HG03196 (cell line): ENCODE measurements around the gene SEMA4D.

Experiments used
- ATAC-seq: cut with Tn5 transposase; IDR thresholded peaks from one replicate; pipeline ENCODE4 v1.9.1; 2021; ENCODE audit not compliant: unreplicated experiment

SEMA4D gene, protein sequence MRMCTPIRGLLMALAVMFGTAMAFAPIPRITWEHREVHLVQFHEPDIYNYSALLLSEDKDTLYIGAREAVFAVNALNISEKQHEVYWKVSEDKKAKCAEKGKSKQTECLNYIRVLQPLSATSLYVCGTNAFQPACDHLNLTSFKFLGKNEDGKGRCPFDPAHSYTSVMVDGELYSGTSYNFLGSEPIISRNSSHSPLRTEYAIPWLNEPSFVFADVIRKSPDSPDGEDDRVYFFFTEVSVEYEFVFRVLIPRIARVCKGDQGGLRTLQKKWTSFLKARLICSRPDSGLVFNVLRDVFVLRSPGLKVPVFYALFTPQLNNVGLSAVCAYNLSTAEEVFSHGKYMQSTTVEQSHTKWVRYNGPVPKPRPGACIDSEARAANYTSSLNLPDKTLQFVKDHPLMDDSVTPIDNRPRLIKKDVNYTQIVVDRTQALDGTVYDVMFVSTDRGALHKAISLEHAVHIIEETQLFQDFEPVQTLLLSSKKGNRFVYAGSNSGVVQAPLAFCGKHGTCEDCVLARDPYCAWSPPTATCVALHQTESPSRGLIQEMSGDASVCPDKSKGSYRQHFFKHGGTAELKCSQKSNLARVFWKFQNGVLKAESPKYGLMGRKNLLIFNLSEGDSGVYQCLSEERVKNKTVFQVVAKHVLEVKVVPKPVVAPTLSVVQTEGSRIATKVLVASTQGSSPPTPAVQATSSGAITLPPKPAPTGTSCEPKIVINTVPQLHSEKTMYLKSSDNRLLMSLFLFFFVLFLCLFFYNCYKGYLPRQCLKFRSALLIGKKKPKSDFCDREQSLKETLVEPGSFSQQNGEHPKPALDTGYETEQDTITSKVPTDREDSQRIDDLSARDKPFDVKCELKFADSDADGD

GRCh38 chr9:89497978-89498851 lies at the start of gene SEMA4D:
SEMA4D (minus strand) TSS chr9:89498113; CDS start chr9:89405456, 92,657 bp downstream.
- ATAC-seq = no peak

DNA sequence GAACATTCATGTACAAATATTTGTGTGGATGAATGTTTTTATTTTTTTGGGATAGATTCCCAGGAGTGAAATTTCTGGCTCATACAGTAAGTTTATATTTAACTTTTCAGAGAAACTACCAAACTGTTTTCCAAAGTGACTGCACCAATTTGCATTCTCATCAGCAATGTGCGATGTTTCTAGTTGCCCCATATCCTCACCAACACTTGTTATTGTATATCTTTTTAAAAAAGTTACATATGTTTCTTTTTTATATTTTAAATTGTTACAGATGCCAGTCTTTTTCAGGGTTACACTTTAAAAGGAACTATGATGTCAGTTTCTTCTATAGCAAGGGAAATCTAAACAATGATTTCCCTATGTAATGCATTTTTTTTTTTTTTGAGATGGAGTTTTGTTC lies 49.1 kb upstream of the SEMA4D start:
- ATAC-seq = no peak

- ATAC-seq = no peak
Observed at GRCh38 chr9:89544279-89544661, 46.4 kb upstream of the SEMA4D start.

- ATAC-seq = no peak
Observed at GRCh38 chr9:89543621-89544278, 45.8 kb upstream of the SEMA4D start.

- no peak for ATAC-seq
Observed at GRCh38 chr9:89543111-89543510, 45.2 kb upstream of the SEMA4D start.

DNA sequence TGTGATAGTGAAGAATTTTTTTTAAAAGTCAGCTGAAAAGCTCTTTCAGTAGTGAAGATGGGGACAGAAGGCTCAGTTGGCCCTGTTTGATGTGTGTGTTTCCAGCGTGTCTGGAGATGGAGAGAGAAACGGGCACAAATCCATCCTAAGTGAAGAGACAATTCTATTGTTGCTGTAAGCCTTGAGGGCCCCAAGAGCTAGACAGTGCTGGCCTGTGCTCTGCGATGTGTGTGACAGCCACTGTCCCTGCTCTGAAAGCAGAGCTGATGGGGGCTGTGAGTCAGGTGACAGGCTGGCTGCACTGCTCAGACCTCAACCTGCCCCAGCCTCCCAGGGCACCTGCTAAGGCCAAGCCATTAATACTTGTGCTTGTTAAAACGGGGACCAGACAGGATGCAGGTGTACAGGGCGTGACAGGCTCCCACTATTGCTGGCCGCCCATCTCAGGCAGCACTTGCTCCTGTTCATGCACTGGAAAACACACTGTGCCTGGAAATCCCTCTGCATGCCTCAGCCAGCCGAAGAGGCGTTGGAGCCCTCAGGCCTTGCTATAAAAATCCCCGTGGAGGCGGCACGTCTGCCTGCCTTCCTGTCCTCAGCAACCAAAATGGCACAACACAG lies 44.6 kb upstream of the SEMA4D start:
- ATAC-seq = no peak

- ATAC-seq = peak; percentile 53
Observed at GRCh38 chr9:89541798-89542197, 43.9 kb upstream of the SEMA4D start.

DNA sequence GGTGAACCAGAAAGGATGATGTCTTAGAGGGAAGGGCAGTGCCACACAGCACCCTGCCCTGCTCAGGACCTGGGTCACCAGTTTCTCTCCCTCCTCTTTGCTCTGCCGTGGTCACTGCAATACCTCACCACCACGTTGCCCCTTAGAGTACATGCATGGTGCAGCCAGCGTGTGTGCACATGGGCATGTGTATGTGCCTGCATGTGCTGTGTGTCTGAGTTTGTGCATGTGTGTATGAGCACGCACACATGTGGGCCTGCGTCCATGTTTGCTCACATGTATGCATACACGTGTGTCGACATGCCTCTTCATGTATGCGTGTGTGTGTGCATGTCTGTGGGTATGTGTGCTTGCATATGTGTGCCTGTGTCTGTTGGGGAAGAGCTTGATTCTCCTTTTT lies 41.5 kb upstream of the SEMA4D start:
- no peak for ATAC-seq

- ATAC-seq = no peak
Observed at GRCh38 chr9:89538871-89539270, 41.0 kb upstream of the SEMA4D start.

DNA sequence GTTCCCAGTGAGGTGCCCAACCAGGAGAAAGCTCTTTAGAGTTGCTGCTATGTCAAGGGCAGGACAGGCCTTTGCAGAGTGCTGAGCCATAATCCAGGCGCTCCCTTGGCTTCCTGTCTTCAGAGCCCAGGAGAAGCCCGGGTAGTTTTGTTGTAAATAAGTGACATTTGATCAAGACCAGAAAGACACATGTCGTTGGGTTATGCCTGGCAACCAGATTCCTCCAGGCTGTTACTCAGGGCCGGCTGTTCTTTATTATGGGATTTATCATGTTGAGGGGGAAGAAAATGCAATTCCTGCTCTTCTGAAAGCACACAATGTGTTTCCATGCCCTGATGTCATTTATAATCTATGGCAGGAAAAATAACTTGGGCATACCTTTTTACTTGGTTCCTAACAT lies 39.3 kb upstream of the SEMA4D start:
- ATAC-seq = no peak

DNA sequence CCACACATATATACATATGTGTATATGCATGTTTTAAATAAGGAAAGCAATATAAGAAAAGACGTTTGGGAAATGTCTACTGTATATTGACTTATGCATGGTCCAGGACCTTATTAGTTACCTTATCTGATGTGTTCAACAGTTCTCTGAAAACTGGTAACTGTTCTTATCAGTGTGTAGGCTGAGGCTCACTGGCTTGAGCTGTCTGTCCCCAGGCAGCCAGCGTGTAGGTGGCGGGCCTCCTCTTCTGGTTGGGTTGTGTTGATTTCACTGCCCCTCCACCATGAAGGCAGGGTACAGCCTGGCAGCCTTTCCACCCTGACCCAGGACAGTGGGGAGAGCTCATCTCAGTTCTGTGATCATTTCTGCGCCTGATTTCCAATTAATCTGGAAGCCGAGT lies 38.7 kb upstream of the SEMA4D start:
- ATAC-seq = no peak

DNA sequence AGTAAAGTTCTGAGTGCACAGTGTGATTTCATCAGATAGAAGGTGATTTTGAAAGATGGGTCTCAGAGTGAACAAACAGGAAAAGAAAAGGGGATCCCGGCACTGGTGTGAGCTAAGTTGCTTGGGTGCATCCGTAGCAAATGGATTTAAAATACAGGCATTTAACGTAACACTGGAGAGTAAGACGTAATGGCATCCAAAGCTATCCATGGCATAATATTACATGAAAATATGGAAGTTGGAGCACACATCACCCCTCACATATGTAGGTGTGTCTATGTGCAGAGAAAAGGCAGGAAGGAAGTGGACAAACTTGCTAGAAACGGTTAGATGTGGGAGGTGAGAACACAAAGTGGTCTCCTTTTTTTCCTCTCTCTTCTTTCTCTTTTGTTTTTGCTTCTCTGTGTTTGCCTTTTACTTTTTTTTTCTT lies 38.2 kb upstream of the SEMA4D start:
- no peak for ATAC-seq

DNA sequence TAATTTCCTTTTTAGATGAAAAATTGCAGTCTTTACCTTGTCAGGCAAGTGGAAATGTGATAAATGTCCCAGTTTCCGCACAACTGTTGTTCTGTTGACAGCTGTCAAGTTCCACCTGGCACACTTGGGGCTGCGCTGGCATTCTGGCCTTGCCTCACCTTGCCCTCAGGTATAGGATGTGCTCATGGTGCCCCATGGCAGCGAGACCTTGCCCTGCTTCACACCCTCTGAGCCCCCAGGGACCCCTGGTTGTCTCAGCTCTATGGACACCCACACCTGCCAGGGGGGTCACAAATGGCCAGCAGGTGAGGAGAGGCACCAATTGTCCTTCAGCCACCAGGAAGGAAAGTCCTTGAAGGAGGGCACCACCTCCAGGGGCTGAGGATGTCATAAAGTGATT lies 37.5 kb upstream of the SEMA4D start:
- no peak for ATAC-seq

DNA sequence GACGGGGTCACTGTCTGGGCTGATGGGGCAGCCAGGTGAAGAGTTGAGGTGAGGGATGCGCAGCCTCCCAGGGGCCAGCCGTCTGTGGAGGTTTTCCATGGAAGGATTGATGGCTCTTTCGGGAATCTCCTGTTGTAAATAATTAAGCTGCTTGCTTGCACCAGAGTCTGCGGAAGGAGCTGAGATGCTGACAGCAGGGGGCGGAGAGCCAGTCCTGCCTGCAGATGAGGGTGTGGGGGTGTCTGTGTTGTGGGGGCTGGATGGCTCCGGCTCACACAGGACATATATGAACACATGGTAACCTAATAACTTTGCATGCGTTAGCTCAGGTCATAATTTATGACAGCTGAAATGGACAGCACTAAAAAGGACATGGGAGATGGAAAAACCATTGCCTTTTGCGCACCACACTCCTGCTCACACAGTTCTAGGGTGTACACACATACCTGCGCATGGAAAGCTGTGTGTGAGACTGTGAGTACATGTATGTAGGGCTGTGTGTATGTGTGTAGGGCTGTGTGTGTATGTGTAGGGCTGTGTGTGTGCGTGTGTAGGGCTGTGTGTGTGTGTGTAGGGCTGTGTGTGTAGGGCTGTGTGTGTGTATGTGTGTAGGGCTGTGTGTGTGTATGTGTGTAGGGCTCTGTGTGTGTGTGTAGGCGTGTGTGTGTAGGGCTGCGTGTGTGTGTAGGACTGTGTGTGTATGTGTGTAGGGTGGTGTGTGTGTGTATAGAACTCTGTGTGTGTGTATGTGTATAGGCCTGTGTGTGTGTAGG lies 36.8 kb upstream of the SEMA4D start:
- ATAC-seq = no peak

- no peak for ATAC-seq
Observed at GRCh38 chr9:89533411-89534095, 35.6 kb upstream of the SEMA4D start.

- ATAC-seq = no peak
Observed at GRCh38 chr9:89532944-89533343, 35.0 kb upstream of the SEMA4D start.

DNA sequence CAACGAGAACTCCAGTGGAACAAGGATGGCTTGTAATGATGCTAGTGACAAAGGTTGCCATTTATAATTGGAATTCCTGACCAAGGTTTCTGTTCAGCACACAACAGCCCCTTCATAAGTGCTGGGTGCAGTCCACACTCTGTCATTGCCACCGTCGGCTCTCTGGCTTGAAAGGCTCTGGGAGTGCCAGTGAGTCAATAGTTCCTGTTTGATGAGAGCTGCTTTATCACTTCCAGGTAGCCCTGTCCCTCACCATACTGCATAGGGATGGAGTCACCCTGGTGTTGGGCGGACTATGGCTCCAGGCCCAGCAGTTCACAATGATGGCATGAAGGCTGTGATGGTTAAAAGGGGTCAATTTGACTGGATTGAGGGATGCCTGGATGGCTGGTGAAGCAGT lies 34.6 kb upstream of the SEMA4D start:
- ATAC-seq = no peak

DNA sequence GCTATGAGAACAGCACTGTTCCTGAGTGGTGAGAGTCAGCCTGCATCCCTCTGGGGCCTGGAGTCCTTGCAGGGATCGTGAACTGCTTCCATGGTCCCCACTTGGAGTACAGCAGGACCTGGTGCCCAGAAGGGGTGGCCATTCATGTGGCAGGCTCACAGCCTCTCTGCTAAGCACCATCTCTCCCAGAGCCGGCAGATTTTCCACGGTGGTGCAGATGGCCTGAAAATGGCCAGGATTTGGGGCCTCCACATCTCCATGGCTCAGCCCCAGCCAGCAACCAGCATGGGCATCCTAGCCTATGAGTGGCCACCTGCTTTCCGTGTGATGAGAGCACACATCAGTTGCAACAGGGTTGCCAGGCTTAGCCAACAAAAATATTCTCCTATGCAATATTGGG lies 33.9 kb upstream of the SEMA4D start:
- ATAC-seq = no peak

GRCh38 chr9:89530726-89531125 lies 32.8 kb upstream of the SEMA4D start:
- no peak for ATAC-seq
